Body of pancreas (tissue), 4 donors: Measurements from ENCODE around the gene ATCAY.

Experiments used
- CTCF ChIP-seq, 7 experiments: fragments of 450-650 bp in 4 of 7; fragments of 200-600 bp in 3 of 7; sonication (generic) in 3 of 7; IDR thresholded peaks; one replicate each; pipeline ENCODE4 v1.5.1; 2016 to 2019; ENCODE audit warnings: antibody characterized with exemption in 7 of 7
- POLR2A ChIP-seq, 3 donors: fragments of 450-650 bp; IDR thresholded peaks; one replicate each; pipeline ENCODE4 v1.6.1; 2016; ENCODE audit warnings: antibody characterized with exemption in 3 of 3, mild to moderate bottlenecking in 2 of 3

- TF ChIP-seq CTCF (IDR thresholded peaks at IDR 0.05) (no peak), POLR2A (IDR thresholded peaks at IDR 0.05) (no peak)
These were observed 43.2 kb upstream of the ATCAY start for GRCh38 chr19:3837332-3837731.
